Measurements from ENCODE around the gene SKAP1.

DNA sequence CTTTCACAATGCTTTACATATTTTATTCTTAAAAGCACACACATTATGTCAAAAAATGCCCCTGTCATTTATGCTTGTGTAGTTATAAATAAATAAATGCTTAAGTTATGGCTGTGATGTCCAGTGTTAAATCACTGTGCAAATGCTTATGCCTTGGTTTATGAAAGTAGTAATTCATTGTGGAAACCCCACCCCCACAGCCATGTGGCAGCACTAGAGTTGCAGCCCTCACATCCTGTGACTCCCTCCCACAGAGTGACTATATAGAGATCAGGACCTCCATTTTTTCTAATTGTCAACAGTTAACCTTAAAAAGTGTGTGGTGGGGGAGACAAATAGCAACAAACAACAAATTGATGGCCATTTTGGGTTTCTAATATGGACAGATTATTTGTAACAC, 2.4 kb downstream of the SKAP1 start:
- TF ChIP-seq, protein P1, sequence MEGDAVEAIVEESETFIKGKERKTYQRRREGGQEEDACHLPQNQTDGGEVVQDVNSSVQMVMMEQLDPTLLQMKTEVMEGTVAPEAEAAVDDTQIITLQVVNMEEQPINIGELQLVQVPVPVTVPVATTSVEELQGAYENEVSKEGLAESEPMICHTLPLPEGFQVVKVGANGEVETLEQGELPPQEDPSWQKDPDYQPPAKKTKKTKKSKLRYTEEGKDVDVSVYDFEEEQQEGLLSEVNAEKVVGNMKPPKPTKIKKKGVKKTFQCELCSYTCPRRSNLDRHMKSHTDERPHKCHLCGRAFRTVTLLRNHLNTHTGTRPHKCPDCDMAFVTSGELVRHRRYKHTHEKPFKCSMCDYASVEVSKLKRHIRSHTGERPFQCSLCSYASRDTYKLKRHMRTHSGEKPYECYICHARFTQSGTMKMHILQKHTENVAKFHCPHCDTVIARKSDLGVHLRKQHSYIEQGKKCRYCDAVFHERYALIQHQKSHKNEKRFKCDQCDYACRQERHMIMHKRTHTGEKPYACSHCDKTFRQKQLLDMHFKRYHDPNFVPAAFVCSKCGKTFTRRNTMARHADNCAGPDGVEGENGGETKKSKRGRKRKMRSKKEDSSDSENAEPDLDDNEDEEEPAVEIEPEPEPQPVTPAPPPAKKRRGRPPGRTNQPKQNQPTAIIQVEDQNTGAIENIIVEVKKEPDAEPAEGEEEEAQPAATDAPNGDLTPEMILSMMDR (IDR thresholded peaks at IDR 0.05; ENCODE audit: insufficient read depth, low read depth, low read length), result no peak
- TF ChIP-seq EZH2 (IDR thresholded peaks at IDR 0.05; ENCODE audit: insufficient read depth, low read length), result no peak
